Heart left ventricle (tissue), 16 donors: Measurements from ENCODE around the gene SMCO4. TPM values are rescaled to one million over a fixed set of nuclear protein-coding genes. Genes with fewer than 3 reads are reported as not detected.

ENCODE experiments used
- ATAC-seq, 4 donors: fragments of 200-7000 bp; cut with Tn5 transposase; one replicate each; pipeline ENCODE4 v1.9.1; 2020 to 2022; ENCODE audit warnings: moderate library complexity in 4 of 4, mild to moderate bottlenecking in 3 of 4, moderate number of reproducible peaks in 1 of 4
- DNase-seq, 5 donors: peaks; one replicate each; pipeline ENCODE4 v3.0.0-alpha.2; 2020
- H3K27ac ChIP-seq, 12 donors: fragments of 200-600 bp; sonication (generic) in 4 of 12; one replicate each; pipeline versions ENCODE4 v1.5.0 to v1.8.0; 2016 to 2022; ENCODE audit warnings: mild to moderate bottlenecking in 2 of 12
- H3K27me3 ChIP-seq, 9 donors: fragments of 200-600 bp; sonication (generic) in 2 of 9; one replicate each; pipeline versions ENCODE4 v1.5.1 to v1.8.0; 2016 to 2022; ENCODE audit warnings: mild to moderate bottlenecking in 3 of 9
- H3K36me3 ChIP-seq, 9 donors: fragments of 200-600 bp; sonication (generic) in 2 of 9; one replicate each; pipeline versions ENCODE4 v1.5.0 to v1.8.0; 2018 to 2022; ENCODE audit warnings: mild to moderate bottlenecking in 2 of 9
- H3K4me1 ChIP-seq, 12 donors: fragments of 200-600 bp; sonication (generic) in 4 of 12; one replicate each; pipeline versions ENCODE4 v1.5.0 to v1.8.0; 2016 to 2022; ENCODE audit warnings: mild to moderate bottlenecking in 3 of 12
- H3K4me3 ChIP-seq, 12 donors: fragments of 200-600 bp; sonication (generic) in 4 of 12; one replicate each; pipeline versions ENCODE4 v1.5.0 to v1.8.0; 2017 to 2022; ENCODE audit warnings: mild to moderate bottlenecking in 9 of 12, moderate library complexity in 4 of 12
- H3K9me3 ChIP-seq, 12 donors: fragments of 200-600 bp; sonication (generic) in 4 of 12; one replicate each; pipeline versions ENCODE4 v1.5.0 to v1.8.0; 2016 to 2022; ENCODE audit warnings: mild to moderate bottlenecking in 1 of 12
- CTCF ChIP-seq, 12 donors: fragments of 200-600 bp; sonication (generic) in 4 of 12; IDR thresholded peaks; one replicate each; pipeline versions ENCODE4 v1.5.0 to v1.8.0; 2018 to 2022; ENCODE audit warnings: antibody characterized with exemption in 12 of 12, mild to moderate bottlenecking in 5 of 12
- POLR2A ChIP-seq, 2 donors: fragments of 450-650 bp; IDR thresholded peaks; one replicate each; pipeline ENCODE4 v1.6.1; 2017; ENCODE audit warnings: antibody characterized with exemption in 2 of 2, mild to moderate bottlenecking in 2 of 2, moderate library complexity in 2 of 2
- WGBS, 4 donors: extraction: QIAGEN DNeasy Blood & Tissue Kit in 2 of 4; methylation state at CpG; one replicate each; pipeline versions ENCODE4 v1.1.5 to v1.1.7; 2013 to 2018; 5-methylcytosine and 5-hydroxymethylcytosine counted together
- intact Hi-C, 10 donors: fragments of 100-400 bp; cut with DNase I; formaldehyde crosslinking; loops; one replicate each; pipeline versions ENCODE4 v1.11.1 to v1.14.2; 2022
- polyA plus RNA-seq, 2 donors: library from polyadenylated mRNA; stranded (reverse); fragments of 200-250 nt; gene quantifications; one replicate each; pipeline ENCODE4 v1.2.3, GENCODE V29; 2013
- total RNA-seq, 9 donors: library from RNA; depleted of rRNA in 2 of 9; stranded (reverse); fragments of >200 nt in 2 of 9; fragmentation: NEBNext Ultra II Directional in 3 of 9; extraction: Animal tissue kit (Norgen Biotek cat#: 25700) in 3 of 9; gene quantifications; one replicate each; pipeline versions ENCODE4 v1.1.0 to v1.2.4, GENCODE V29; 2016 to 2023
- donor health status: ischemic (EF 13 %, LVEDD 7.1; RV severe dilation, severe dysfunction).
- donor health status: healthy with polysubstance abuse.
- donor health status: DM: no; HTN: yes; CAD: no.
- donor health status: DM: no; HTN: no; CAD: no.
- donor health status: ischemic (EF 25% LVEDD 6.9; RV normal size, moderate dysfunction).
- donor health status: ischemic (EF 25% LVEDD 5.7; RV mildly dilated, moderate dysfunction).
- donor health status: healthy.
- donor health status: DM: yes; HTN: yes; CAD: no.
- donor health status: ischemic (EF 35%, LVEDD 5.7; RV mildly dilated, moderate dysfunction).
- donor health status: nonischemic (EF 11% LVEDD 7.7; RV severe dilation, severe dysfunction).
- donor health status: DM: yes; HTN: yes; CAD: no.
- donor health status: PGD.
- donor health status: ischemic (EF 29% LVEDD 5.4; RV normal size, mild dysfunction).
- donor health status: nonischemic (EF 23%, LVEDD 6.1; RV moderate dilation, normal function).

Gene SMCO4
- total and polyA plus RNA-seq, 11 donors, result 28.5 to 81.4 (median 52.5) TPM

- DNase-seq, result no peak
- H3K27me3 ChIP-seq, result no peaks in the 10 kb centered on the region
- peaks cover 0 to 14% (median 0%) of the 10 kb centered on the region in 9 donors for H3K36me3 ChIP-seq
- peaks cover 0 to 23% (median 0%) of the 10 kb centered on the region in 12 donors for H3K4me1 ChIP-seq
- intact Hi-C loops, result loop anchor here in 1 of 10 donors (10.0 kb wide), 1 partner anchor 169 kb away; no protein-coding TSS in a partner anchor
- 83 to 93% (median 90%) methylated on average over 2 of the region's 2 CpGs for WGBS, 4 donors
- no peak for ATAC-seq
- no peak overlapping the region for H3K27ac ChIP-seq
- TF ChIP-seq CTCF (IDR thresholded peaks at IDR 0.05) (no peak), POLR2A (IDR thresholded peaks at IDR 0.05) (no peak)
- H3K9me3 ChIP-seq, result no peaks in the 10 kb centered on the region
- no peak overlapping the region for H3K4me3 ChIP-seq
Measured at GRCh38 chr11:93485983-93486382, 57.2 kb downstream of the SMCO4 start.

- intact Hi-C loops, result loop anchor here in 6 of 10 donors (5.0 to 10.0 kb wide), 4 partner anchors 48 to 170 kb away; partner anchors contain the start of gene SMCO4 (in 5 of the 6)
- H3K4me1 ChIP-seq, result peaks cover 0 to 23% (median 0%) of the 10 kb centered on the region in 12 donors
- WGBS, 4 donors, result 45 to 56% (median 53%) methylated on average over 3 of the region's 3 CpGs
Measured at GRCh38 chr11:93484716-93485115, 58.5 kb downstream of the SMCO4 start.

GRCh38 chr11:93482556-93482955, 60.6 kb downstream of the SMCO4 start:
- DNase-seq, result no peak
- ATAC-seq, result no peak

More at GRCh38 chr11:93484716-93485115, 58.5 kb downstream of the SMCO4 start:
- H3K27me3 ChIP-seq, result no peaks in the 10 kb centered on the region
- H3K9me3 ChIP-seq, result no peaks in the 10 kb centered on the region
- ATAC-seq (no peak), DNase-seq (no peak)
- peaks cover 0 to 14% (median 0%) of the 10 kb centered on the region in 9 donors for H3K36me3 ChIP-seq
- TF ChIP-seq POLR2A (IDR thresholded peaks at IDR 0.05) (no peak), CTCF (IDR thresholded peaks at IDR 0.05) (no peak)
- H3K4me3 ChIP-seq, result no peak overlapping the region
- no peak overlapping the region for H3K27ac ChIP-seq

More at GRCh38 chr11:93482556-93482955, 60.6 kb downstream of the SMCO4 start:
- Histone ChIP-seq H3K27me3 (no peaks in the 10 kb centered on the region), H3K4me3 (no peak overlapping the region), H3K9me3 (no peaks in the 10 kb centered on the region), H3K27ac (no peak overlapping the region), H3K4me1 (peaks cover 0 to 23% (median 0%) of the 10 kb centered on the region in 12 donors), H3K36me3 (peaks cover 0 to 21% (median 0%) of the 10 kb centered on the region in 9 donors)
- TF ChIP-seq POLR2A (IDR thresholded peaks at IDR 0.05) (no peak), CTCF (IDR thresholded peaks at IDR 0.05) (no peak)
- 51 to 75% (median 55%) methylated on average over 10 of the region's 10 CpGs for WGBS, 4 donors
- intact Hi-C loops, result loop anchor here in 6 of 10 donors (5.0 to 10.0 kb wide), 4 partner anchors 50 to 172 kb away; partner anchors contain the start of gene SMCO4 (in 5 of the 6)
